Activated CD4-positive, alpha-beta T cell treated with anti-CD3 and anti-CD28 coated beads for 48 hours (primary cell): ENCODE measurements around the gene INMT.

ENCODE experiments used
- DNase-seq: peaks from one replicate; pipeline ENCODE4 v3.0.0-alpha.2; 2020

The INMT gene

DNA sequence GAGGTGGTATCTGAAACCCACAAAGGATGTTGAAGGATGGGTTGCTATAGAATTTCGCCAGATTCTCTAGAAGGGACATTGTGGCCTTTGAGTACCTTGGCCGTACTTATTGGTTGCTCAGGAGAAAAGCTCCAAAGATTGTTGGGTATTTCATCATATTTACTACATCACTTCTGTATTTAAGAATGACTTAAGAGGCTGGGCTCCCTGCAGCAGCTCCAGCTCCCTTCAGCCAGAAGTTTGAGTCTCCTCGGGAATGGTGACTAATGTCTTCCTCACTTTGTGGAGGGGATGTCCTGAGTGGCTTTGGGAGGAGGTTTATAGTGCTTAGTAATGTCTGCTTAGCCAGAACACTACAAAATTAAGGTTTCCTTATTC, 37.4 kb downstream of the INMT start:
- no peak for DNase-seq

DNA sequence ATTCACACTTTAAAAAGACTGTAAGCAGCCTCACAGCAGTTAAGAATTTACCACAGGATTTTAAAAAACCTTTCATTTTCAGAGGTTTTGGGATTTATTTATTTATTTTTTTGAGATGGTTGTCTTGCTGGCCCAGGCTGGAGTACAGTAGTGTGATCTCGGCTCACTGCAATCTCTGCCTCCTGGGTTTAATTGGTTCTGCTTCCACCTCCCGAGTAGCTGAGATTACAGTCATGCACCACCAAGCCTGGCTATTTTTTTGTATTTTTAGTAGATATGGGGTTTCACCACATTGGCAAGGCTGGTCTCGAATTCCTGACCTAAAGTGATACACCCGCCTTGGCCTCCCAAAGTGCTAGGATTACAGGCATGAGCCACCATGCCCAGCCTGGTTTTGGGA, 38.4 kb downstream of the INMT start:
- DNase-seq = no peak

DNA sequence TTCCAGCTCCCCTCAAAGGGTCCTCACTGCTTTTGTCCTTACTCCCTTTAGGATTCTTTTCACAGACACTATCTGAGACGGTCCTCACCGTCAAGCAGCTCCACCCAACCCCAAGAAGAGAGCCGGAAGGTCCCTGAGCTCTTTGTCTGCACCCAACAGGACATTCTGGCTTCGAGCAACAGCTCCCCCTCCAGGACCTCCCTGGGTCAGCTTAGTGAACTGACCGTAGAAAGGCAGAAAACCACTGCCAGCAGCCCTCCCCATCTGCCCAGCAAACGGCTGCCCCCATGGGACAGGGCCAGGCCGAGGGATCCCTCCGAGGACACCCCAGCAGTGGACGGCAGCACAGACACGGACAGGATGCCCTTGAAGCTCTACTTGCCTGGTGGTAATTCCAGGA, 39.2 kb downstream of the INMT start:
- DNase-seq = no peak

DNA sequence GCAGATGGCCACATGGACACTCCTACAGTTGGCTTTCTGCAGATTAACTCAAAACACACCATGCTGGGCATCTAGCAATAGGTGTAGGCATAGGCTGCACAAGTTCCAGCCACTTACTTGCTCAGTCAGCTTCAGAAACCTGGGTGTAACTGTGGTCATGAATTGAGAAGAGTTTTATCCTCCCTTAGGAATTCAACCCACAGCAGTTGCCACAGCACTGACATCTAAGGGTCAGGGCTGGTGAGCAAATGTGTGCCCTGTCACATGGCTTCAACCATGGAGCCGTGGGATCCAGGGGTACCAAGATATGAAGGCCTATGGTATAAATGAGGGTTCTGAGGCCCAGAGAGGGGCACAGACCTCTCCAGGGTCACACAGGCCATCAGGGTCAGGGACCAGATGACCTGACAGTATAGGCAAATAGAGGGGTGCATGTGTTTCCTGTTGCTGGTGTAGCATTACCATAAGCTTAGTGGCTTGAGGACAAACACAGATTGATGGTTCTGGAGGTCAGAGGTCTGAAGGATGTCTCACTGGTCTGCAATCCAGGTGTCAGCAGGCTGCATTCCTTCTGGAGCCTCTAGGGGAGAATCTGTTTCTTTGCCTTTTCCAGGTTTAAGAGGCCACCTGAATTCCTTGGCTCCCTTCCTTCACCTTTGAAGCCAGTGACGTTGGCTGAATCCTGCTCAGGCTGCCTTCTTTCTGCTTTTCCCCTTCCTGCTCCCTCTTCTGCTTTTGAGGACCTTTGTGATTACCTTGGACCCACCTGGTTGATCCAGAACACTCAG, 43.4 kb downstream of the INMT start:
- no peak for DNase-seq

DNA sequence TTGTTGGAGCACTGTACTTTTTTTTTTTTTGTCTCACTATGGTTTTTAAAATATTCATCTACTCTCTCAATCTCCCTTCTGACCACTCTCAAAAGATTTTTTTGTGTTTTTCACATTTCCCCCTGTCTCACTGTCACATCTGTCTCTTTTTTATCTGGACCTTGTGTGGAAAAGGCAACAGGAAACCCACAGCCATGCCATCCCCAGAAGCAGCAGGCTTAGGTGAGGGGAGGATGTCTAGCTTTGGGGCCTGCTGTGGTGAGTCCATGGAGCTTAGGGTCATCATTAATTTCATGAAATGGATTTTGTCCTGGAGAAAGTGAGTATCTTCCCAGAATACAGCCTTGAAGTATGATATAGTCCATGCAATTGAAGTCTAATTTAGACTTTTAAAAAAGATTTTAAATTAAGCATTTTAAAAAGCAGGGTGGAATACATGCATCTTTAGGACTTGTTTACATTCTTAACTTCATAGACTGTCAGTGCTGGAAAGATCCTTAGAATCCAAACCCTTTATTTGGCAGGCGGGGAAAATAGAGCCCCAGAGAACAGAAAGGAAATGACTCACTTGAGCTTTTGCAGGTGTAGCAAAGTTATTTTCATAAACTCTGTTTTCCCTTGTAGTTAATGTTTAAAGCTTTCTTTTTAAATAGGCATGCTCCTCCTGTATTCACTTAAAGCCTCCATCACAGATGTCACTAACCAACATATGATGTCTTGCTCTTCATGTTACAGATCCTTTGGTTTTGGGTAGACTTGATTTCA, 44.4 kb downstream of the INMT start:
- no peak for DNase-seq

DNA sequence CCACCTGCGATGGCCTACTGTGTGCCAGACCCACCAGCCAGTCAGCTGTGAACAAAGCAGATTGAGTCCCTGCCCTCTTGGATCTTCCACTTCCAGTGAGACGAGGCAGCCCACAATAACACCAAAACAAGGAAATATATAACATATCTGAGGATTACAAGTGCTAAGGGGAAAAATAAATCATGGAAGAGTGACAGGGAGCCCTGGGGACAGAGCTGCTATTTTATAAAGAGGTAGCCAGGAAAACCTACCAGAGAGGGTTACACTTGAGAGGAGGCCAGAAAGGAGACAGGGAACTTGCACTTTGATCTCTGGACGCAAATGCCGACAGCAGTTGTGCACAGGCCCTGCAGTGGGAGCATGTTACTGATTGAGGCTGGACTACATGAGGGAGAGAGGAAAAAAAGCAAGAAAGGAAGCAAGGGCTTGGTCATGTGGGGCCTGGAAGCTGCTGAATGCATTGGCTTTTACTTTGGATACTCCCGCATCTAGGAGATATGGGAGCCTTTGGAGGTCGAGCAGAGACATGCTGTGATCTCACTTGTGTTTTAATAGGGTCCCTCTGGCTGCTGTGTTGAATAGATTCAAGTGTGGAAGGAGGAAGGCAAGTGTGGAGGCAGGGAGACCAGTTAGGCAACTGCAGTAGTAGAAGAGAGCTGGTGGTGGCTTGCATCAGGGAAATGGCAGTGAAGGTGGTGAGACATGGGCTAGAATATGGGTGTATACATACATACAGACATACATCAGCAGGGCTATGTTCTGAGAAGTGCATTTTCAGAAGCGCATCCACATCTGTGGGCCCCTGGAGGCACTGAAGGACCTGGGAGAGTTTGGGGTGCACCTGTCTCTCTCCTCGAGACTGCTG, 45.5 kb downstream of the INMT start:
- no peak for DNase-seq

DNA sequence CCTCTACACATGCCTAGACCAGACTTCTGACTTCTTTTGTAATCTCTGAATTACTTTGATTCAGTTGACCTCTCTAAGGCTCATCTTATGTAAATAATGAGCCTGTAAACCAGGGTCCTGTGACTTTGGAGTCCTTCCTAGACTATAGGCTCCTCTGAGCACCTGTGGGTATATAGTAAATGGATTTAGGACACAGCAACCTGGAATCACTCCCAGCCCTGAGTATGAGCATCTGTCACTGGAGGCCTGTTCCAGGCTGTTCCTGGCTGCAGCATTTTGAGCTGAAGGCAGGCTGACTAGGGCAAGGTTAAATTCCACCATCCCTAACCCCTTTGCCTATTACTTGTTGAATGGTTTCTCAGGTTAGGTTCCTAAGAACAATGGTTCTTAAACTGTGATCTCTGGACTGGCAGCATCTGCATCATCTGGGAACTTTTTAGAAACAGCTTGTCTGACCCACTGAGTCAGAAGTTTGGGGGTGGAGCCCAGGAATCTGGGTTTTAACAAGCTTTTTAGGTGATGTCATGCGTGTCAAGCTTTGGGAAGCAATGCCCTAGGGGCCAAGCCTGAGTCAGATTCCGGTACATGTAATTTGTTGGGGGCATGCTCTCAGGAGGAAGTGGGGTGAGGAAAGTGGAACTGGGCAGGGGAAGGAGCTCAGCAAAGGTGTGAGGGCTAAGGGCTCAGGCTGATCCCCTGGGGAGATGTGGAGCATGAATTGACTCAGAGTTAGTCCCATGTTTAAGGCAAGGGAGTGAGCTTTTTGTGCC, 47.5 kb downstream of the INMT start:
- DNase-seq = no peak

DNA sequence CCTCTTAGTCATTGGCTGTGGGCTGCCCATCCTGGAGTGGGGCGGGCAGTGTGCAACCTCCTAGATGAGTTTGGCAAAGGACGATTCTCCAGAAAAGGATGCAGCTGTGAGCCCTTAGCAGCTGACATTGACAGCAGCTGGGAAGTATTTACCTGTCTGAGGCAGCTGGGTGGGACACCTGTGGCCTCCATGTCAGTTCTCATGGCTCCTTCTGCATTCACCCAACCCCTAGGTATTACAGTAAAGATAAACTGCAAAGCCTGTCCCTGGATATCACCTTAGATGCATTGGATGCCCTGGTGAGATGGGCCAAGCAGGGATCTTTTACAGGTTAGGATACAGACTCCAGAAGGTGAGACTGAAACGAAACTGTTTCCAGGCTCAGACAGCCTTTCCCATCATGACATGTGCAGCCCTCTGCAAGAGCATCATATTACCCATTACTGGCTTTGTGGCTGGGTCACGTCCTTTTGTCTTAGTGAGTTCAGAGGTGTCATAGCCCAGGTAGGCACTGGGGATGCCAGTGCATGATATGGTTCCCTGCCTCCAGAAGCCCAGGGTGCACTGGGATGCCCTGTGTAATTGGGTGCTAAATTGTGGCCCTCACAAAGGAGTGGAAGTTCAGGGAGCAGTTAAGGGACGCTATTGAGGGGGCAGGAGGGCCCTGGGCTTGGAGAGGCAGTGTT, 48.2 kb downstream of the INMT start:
- DNase-seq = no peak

DNA sequence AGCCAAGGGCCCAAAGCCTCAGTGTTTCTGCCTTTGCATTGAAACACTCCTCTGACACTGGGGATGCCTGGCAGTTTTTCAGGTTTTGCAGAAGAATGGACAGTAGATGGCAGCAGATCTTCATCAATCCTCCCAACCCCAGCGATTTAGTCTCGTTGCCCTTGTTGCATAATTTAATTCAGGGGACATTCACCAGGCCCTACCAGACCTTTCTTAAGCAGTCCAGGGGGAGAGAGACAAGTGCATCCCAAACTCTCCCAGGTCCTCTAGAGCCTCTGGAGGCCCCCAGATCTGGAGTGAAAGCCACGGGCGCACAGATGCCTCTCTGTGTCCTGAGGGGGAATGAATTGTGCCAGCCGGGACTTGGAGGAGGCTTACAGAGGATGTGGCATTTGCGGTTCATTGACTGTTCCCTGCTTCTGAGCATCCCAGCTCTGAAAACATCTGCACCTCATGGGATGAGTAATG, 48.9 kb downstream of the INMT start:
- DNase-seq = peak; percentile 28

DNA sequence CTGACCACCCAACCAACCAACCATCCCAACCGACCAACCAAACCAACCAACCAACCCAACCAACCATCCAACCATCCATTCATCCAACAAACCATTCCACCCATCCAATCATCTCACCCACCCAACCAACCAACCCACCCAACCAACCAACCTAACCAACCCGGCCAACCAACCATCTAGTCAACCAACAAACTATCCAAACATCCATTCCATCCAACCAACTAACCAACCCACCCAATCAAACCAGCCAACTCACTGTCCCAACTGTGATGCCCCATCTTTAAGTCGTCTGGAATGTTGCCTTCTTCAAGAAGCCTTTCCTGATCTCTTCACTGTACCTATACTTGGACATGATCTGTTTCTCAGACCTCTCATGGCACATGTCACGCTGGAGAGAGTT, 50.9 kb downstream of the INMT start:
- no peak for DNase-seq

DNA sequence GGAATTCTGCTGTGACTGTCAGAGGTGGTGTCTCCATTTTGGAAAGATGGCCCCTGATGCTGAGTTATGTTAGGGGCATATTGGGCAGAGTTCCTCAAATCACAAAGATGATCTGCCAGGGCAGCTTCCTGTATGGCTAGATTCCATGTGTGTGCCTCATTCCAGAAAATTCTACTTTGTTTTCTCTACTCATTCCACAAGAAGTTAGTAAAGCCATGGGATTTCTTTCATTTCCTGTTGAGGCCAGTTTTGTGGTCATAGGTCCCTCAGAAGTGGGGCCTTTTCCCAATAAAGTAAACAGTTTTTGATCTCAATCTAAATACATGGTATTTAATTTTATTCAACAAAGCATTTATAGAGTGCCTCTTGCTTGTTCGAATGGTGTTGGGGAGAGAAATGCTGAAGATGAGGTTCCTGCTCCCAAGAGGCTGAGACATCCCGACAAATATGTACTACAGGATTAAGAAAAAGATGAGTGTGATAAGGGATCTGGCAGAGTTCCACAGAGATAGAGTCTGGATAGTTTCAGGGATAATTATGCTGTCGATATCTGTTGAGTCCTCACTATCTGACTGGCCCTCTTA, 52.2 kb downstream of the INMT start:
- DNase-seq = no peak

DNA sequence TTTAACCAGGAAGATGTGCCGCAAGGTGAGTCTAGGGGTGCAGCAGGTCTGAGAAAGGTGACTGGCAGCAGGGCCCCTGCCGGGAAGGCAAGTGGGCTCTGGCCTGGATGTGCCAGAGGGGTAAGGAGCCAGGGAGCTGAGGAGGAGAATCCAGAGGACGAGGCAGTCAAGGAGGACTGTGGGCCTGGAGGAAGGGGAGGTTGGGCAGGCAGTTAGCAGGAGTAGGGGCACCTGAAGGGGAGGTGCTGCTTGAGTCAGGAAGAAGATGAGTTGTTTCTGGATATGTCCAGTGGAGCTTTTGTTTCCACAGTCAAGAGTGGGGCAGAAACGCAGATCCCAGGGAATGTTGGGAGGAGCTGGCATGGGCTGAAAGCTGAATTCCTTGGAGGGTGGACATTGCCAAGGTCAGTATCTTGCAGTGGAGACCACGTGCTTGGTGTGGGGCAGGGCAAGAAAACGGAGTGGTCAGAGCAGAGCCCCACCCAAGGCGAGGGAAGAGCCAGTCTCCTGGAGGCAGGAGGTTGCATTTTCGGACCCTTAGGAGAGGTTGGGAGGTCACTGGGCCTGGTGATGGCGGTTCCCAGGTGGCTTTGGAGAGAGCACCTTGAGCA, 53.3 kb downstream of the INMT start:
- no peak for DNase-seq

DNA sequence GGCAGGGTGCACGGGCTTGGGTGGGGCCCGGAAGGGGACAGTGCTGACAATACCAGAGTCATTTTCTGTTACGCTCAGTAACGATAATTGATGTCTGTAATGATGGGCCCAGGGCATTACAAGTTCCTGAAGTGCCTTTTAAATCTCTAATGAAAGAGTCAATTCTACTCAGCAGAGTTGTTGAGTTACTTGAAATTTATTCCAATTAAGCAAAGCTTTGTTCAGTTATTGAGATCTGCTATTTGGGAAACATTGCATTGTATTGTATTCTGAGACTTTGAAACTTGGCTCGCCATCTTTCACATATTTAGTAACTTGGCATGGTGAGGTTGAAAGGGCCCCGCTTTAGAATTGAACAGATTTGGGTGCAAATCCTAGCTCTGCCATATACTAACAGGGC, 54.0 kb downstream of the INMT start:
- DNase-seq = no peak
